ENCODE data around the gene SOX6.

SOX6 gene

DNA sequence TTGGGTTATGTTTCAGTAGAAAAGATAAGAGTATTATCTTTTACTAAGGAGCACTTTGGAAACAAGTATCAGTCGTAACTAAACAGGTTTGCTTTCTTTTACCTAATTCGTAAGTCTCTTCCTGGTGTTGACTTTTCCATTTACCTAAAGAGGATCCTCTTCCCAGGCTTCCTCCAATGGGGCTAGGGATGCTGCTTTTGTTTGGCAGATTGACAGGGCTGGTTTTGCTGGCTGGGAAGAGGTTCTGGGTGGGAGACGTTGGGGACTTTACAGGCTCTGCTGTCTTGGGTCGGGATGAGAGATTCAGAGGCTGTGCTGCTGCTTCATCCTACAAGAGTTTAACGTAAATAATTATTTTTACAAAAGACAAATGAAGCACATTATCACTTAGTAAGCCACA is 306.7 kb downstream of the SOX6 start:
- TF ChIP-seq SIN3A (IDR thresholded peaks at IDR 0.05; ENCODE audit: borderline replicate concordance, insufficient read depth, low read length) = no peak
- no peak for TF ChIP-seq FOXP2 (optimal IDR thresholded peaks at IDR 0.05; ENCODE audit: borderline replicate concordance, extremely low read depth, extremely low read length, insufficient read depth)
- TF ChIP-seq TAF1 (IDR thresholded peaks at IDR 0.05; ENCODE audit: borderline replicate concordance, insufficient read depth, low read length) = no peak
- TF ChIP-seq, protein P1, sequence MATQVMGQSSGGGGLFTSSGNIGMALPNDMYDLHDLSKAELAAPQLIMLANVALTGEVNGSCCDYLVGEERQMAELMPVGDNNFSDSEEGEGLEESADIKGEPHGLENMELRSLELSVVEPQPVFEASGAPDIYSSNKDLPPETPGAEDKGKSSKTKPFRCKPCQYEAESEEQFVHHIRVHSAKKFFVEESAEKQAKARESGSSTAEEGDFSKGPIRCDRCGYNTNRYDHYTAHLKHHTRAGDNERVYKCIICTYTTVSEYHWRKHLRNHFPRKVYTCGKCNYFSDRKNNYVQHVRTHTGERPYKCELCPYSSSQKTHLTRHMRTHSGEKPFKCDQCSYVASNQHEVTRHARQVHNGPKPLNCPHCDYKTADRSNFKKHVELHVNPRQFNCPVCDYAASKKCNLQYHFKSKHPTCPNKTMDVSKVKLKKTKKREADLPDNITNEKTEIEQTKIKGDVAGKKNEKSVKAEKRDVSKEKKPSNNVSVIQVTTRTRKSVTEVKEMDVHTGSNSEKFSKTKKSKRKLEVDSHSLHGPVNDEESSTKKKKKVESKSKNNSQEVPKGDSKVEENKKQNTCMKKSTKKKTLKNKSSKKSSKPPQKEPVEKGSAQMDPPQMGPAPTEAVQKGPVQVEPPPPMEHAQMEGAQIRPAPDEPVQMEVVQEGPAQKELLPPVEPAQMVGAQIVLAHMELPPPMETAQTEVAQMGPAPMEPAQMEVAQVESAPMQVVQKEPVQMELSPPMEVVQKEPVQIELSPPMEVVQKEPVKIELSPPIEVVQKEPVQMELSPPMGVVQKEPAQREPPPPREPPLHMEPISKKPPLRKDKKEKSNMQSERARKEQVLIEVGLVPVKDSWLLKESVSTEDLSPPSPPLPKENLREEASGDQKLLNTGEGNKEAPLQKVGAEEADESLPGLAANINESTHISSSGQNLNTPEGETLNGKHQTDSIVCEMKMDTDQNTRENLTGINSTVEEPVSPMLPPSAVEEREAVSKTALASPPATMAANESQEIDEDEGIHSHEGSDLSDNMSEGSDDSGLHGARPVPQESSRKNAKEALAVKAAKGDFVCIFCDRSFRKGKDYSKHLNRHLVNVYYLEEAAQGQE (IDR thresholded peaks at IDR 0.05; ENCODE audit: insufficient read depth in 1 of 2, low read depth in 2 of 2, low read length in 2 of 2) = no peak
- TF ChIP-seq POLR2AphosphoS5 (IDR thresholded peaks at IDR 0.05; ENCODE audit: low read depth, low read length) = no peak

DNA sequence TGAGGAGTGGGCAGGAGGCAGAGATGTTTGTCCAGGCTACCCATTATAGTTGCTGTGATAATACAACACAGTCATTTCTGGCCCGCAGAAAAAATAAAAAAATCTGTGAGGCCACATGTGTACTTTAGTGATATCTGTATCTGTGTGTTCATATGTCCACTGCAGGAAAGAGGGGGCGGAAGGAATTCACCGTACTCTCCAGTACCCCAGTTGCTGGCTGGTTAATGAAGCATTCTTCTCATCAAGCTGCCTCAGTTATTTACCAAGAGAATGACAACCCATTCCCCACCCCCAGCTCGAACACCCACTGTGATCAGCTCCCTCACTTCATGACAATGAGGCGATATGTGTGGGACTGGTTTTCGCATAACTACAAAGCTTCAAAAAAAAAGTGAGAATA is 309.3 kb downstream of the SOX6 start:
- TF ChIP-seq, protein P1 (IDR thresholded peaks at IDR 0.05; ENCODE audit: insufficient read depth in 1 of 2, low read depth in 2 of 2, low read length in 2 of 2) = no peak
- TF ChIP-seq FOXP2 (optimal IDR thresholded peaks at IDR 0.05; ENCODE audit: borderline replicate concordance, extremely low read depth, extremely low read length, insufficient read depth) (no peak), TAF1 (IDR thresholded peaks at IDR 0.05; ENCODE audit: borderline replicate concordance, insufficient read depth, low read length) (no peak)

DNA sequence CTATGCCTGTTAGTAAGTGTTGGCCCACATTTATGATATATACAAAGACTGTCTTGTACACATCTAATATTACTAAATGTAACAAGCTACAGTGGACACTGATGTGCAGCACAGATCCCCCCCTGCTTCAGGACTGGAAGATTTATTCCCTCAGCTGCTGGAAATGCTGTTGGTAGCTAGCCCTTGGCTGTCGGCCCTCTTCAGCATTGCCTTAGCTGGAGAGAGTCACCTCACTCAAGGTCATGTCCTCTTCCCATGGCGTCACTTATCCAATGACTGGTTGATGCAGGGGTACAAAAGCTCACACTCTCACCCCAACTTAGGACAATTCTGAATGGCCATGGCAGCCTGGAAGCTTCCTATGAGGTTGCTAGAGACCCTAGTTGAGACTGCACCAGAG is 312.7 kb downstream of the SOX6 start:
- TF ChIP-seq TAF1 (IDR thresholded peaks at IDR 0.05; ENCODE audit: borderline replicate concordance, insufficient read depth, low read length) (no peak), POLR2AphosphoS5 (IDR thresholded peaks at IDR 0.05; ENCODE audit: low read depth, low read length) (no peak), FOXP2 (optimal IDR thresholded peaks at IDR 0.05; ENCODE audit: borderline replicate concordance, extremely low read depth, extremely low read length, insufficient read depth) (no peak), SIN3A (IDR thresholded peaks at IDR 0.05; ENCODE audit: borderline replicate concordance, insufficient read depth, low read length) (no peak)
- TF ChIP-seq, protein P1 (IDR thresholded peaks at IDR 0.05; ENCODE audit: insufficient read depth in 1 of 2, low read depth in 2 of 2, low read length in 2 of 2) = no peak

DNA sequence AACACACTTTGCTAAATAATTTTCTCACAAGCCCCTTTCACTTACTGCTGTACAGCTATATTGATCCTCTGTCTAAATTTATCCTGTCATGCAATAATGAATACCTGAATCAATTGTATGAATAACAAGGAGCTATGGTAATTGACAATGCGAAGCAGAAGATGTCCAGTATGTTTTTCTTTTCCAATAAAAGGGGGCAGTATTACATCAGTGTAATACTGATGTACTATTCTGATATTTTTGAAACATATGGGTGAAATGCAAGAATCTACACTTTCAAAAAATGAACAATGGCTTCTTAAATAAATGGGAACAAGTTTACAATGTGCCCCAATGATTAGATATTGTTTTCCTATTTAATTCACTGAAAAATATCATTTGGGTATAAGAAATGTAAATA is 315.1 kb downstream of the SOX6 start:
- TF ChIP-seq SIN3A (IDR thresholded peaks at IDR 0.05; ENCODE audit: borderline replicate concordance, insufficient read depth, low read length) (no peak), TAF1 (IDR thresholded peaks at IDR 0.05; ENCODE audit: borderline replicate concordance, insufficient read depth, low read length) (no peak), FOXP2 (optimal IDR thresholded peaks at IDR 0.05; ENCODE audit: borderline replicate concordance, extremely low read depth, extremely low read length, insufficient read depth) (no peak), POLR2AphosphoS5 (IDR thresholded peaks at IDR 0.05; ENCODE audit: low read depth, low read length) (no peak)
- TF ChIP-seq, protein P1 (IDR thresholded peaks at IDR 0.05; ENCODE audit: insufficient read depth in 1 of 2, low read depth in 2 of 2, low read length in 2 of 2) = no peak

DNA sequence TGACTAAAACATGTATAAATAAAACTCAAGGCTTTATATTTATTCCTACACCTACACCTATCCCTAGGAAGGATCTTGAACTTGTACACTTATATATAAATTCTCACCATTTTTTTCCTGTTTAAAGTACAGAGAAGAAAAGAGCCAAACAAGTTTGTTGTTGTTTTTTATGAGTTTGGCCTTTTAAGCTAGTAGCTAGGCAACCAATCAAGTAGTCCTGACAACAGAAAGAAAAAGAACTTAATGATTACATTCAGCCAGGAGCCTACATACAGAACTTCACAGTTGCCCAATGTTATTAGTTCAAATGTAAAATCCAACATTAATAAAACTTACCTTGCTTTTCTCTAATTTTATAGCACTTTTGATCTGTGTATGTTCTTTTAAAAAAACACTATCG is 316.2 kb downstream of the SOX6 start:
- TF ChIP-seq TAF1 (IDR thresholded peaks at IDR 0.05; ENCODE audit: borderline replicate concordance, insufficient read depth, low read length) (no peak), POLR2AphosphoS5 (IDR thresholded peaks at IDR 0.05; ENCODE audit: low read depth, low read length) (no peak), FOXP2 (optimal IDR thresholded peaks at IDR 0.05; ENCODE audit: borderline replicate concordance, extremely low read depth, extremely low read length, insufficient read depth) (no peak), SIN3A (IDR thresholded peaks at IDR 0.05; ENCODE audit: borderline replicate concordance, insufficient read depth, low read length) (no peak)
- TF ChIP-seq, protein P1 (IDR thresholded peaks at IDR 0.05; ENCODE audit: insufficient read depth in 1 of 2, low read depth in 2 of 2, low read length in 2 of 2) = no peak
